ENCODE data around the gene AP1G1.
"Not testable (repeated sequence)": the region's sequence is repeated elsewhere in the genome, so short reads cannot be mapped to it uniquely, and the experiment has no call there.

The AP1G1 gene

GRCh38 chr16:71808593-71809459, at the start of gene AP1G1:
AP1G1 (minus strand) TSS chr16:71808834; CDS start chr16:71789479, 19,355 bp downstream.
- peak; percentile 79 for DNase-seq

DNA sequence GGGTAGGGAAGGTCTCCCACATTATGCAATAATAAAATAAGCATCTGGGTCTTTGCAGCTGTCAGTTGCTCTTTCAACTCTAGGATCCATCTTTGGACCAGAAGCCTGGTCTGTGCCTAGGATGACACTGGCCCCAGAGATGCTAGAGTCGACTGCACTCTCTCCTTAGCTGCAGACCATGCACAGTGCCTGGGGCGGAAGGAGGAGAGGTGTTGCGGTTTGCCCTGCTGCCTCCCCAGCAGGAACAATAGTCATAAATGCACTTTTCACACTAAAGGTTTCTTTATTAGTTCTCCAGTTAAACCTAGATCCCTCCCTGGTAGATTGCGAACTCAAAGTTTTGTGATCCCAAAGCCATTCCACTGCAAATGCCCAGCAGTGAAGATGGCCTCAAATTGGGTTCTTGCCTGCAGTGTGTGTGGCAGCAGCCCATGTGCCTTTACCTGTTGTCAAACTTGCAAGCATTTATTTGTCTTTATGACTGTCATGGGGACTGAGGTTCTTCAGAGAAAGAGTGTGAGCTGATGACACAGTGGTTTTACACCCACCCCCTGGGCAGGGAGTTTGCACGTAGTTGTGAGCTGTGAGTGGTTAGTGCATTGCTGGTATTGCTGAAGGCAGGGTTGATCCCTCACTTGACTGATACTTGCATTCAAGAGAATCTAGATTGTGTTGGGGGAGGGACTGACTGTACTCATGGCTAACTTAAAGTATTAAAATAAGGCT, 47.5 kb upstream of the AP1G1 start:
- DNase-seq, result no peak

- no peak for DNase-seq
These were observed 45.8 kb upstream of the AP1G1 start for GRCh38 chr16:71854369-71854948.

DNA sequence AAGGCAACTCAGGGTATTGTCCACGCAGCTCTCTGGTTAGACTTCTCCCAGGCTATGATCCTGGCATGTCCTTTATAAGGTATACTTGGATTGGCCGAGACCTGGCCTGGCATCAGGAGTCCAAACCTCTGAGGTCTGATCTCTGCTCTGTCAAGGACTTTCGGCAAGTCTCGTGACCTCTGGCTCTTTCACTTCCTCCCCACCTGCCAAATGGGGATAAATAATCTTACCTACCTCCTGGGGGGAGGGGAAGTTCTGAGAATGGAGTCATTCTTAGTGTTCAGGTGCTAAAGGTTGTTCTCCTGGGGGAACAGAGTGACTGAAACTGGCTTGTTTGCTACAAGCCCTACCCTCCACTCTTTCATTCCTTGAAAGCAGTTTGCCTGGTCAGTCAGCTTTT, 44.8 kb upstream of the AP1G1 start:
- DNase-seq, result no peak

GRCh38 chr16:71852561-71852960, 43.9 kb upstream of the AP1G1 start:
- no peak for DNase-seq

- no peak for DNase-seq
These were observed 43.5 kb upstream of the AP1G1 start for GRCh38 chr16:71852158-71852557.

DNA sequence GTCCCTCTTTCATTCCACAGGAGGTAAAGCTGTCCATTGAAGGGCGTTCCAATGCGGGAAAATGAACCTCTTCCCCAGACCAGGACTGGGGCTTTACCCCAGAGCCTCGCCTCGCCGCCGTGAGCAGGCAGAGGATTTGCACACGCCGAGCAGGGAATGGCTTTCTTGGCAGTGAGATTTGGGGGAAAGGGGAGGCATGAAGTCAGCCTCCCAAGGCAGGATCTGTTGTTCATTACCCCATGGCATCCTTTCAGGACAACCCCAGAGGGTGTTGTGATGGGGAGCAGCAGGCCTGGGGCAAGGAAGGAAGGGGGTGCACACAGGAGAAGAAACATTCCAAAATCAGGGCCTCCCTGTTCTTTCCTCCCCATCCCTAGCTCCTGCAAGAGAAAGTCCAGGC, 43.1 kb upstream of the AP1G1 start:
- DNase-seq, result no peak

DNA sequence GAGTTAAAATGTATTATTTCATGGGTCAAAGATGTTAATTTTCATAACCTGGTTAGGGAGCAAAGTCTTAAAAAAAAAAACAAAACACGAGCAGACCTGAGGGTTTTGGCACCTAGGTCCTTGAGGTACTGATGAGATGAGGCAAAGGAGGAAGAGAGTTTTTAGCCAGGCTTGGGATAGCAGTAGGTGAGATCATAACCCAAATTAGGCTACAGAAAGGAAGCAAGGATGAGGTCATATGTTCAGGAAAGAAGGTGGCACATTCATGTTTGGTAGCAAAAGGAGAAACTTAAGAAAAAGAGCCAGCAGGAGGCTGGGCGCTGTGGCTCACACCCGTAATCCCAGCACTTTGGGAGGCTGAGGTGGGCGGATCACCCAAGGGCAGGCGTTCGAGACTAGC, 40.0 kb upstream of the AP1G1 start:
- no peak for DNase-seq

- no peak for DNase-seq
These were observed 38.5 kb upstream of the AP1G1 start for GRCh38 chr16:71847096-71847495.

- DNase-seq, result peak; percentile 7
These were observed 37.8 kb upstream of the AP1G1 start for GRCh38 chr16:71846431-71846830.

DNA sequence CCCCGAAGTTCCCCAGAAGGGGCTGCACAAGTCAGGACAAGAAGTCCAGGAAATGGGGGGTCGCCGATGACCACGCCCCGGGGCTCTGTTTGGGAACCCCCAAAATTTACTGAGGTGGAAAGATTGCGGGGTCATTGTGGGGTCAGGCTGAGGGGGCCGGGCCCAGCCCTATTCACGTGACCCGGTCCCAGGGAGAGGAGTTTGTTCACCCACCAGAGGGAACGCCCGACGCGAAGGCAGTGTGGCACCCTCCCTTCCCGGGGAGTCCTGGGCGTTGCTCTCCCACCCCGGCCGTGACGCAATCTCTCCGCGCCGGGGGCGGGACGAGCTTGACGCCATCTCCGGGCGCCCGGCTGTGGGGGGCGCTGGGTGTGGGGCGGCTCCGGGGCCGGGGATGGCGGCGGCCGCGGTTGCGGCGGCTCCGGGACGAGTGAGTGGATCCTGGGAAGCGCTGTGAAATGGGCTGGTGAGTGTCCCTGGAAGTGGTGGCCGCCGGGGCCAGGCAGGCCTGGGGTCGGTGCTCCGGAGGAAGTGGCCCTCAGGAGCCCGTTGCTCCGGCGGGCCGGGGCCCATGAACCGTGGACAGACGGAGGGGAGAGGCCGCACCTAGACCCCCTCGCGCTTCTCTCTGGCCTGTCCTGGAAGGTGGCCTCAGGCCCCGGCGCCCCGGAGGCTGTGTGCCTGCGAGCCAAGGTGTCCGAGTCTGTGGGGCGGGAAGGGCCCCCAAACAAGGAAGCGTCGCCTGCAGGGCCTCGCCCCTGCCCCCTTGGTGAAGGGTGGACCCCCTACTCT, 37.2 kb upstream of the AP1G1 start, which contains the start of gene ATXN1L:
TSS of gene ATXN1L (plus strand) at position 338 of the 792 bp plus-strand sequence. CDS start 3,765 bp downstream, outside the sequence.
- peak; percentile 27 for DNase-seq

- DNase-seq, result no peak
These were observed 34.9 kb upstream of the AP1G1 start for GRCh38 chr16:71843572-71843971.

DNA sequence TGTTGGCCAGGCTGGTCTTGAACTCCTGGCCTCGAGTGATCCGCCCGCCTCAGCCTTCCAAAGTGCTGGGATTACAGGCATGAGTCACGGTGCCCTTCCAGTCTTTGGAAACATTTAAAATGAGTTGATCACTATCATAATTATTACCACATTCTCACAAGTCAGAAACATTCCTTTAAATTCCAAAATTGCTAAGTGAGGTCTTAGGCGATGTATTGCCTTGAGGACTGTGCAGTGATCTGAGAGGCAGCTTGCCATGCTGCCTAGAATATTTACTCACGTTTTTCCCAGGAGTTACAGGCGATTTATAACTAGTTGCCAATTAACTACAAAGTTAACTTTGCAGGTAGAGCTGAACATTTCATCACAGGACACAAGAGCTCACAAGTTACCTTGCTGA, 31.4 kb upstream of the AP1G1 start:
- DNase-seq, result no peak

- no peak for DNase-seq
These were observed 28.5 kb upstream of the AP1G1 start for GRCh38 chr16:71837150-71837549.

GRCh38 chr16:71834291-71834690, 25.7 kb upstream of the AP1G1 start:
- no peak for DNase-seq

GRCh38 chr16:71832112-71832511, 23.5 kb upstream of the AP1G1 start:
- DNase-seq, result not testable (repeated sequence)

DNA sequence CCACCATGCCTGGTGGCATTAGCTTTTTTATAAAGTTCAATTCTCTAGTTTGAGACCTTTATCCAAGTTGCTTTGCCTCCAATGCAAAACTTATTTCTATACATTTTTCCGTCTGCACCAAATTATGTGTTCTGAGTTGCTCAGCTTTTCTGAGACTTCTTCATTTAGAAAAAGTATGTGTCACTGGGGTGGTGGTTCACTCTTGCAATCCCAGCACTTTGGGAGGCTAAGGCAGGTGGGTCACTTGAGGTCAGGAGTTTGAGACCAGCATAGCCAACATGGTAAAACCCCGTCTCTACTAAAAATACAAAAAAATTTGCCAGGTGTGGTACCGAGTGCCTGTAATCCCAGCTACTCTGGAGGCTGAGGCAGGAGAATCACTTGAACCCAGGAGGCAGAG, 23.1 kb upstream of the AP1G1 start:
- DNase-seq, result not testable (repeated sequence)

DNA sequence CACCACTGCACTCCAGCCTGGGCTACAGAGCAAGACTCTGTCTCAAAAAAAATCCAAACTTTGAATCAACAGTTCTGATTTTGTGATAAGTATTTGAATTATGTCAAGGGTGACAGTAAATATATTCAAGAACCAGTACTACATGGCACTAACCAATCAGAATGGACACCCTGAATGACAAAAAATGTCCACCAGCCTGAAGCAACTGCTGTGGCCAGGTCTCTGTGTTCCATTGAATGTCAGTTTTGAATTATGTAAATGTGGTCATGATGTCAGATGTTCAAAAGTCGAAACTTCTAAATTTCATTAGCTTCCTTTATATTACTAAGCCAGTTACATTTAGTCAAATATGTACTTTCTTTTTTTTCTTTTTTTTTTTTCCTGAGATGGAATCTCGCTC, 21.7 kb upstream of the AP1G1 start:
- DNase-seq, result no peak

- DNase-seq, result no peak
These were observed 17.9 kb upstream of the AP1G1 start for GRCh38 chr16:71826533-71827017.

DNA sequence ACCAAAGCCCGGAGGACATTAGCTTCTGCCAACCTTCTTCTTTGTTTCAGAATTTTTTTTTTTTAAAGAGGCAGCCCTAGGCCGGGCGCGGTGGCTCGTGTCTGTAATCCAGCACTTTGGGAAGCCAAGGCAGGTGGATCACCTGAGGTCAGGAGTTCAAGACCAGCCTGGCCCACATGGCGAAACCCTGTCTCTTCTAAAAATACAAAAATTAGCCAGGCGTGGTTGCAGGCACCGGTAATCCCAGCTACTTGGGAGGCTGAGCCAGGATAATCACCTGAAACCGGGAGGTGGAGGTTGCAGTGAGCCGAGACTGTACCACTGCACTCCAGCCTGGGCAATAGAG, 8.5 kb upstream of the AP1G1 start:
- not testable (repeated sequence) for DNase-seq

DNA sequence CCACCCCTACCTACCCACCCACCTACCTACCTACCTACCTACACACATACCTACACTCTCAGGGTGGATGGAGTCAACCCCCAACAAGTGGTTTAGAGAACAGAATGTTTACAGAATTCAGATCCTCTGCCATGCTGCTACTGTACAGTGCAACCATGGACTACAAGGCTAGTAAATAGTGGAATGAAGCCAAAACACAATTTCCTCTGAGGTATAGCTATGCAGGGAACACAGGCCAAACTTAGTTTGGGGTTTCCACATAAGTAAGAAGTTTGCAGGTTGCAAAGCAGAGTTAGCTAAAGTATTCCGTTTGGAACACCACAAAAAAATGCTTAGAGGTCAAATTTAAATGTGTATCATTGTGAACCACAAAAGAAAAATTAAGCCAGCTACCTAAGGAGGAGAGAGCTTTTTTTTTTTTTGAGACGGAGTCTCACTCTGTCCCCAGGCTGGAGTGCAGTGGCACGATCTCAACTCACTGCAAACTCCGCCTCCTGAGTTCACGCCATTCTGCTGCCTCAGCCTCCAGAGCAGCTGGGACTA, 2.7 kb upstream of the AP1G1 start:
- DNase-seq, result no peak

DNA sequence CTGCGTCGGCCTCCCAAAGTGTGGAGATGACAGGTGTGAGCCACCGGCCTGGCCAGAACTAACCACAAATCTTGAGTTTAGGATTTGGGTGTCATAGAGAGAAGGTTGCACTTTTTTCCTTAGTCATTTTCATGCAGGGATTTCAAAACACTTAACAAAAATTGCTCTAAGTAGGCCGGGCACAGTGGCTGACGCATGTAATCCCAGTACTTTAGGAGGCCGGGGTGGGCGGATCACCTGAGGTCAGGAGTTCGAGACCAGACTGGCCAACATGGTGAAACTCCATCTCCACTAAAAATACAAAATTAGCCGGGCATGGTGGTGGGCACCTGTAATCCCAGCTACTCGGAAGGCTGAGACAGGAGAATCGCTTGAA, 1.5 kb upstream of the AP1G1 start:
- DNase-seq, result not testable (repeated sequence)
